HG03460 (cell line): Measurements from ENCODE around the gene SCGB1D2.

ENCODE experiments used
- ATAC-seq: cut with Tn5 transposase; IDR thresholded peaks from one replicate; pipeline ENCODE4 v1.9.1; 2021; ENCODE audit not compliant: unreplicated experiment

The SCGB1D2 gene

GRCh38 chr11:62256281-62256680 lies 14.2 kb downstream of the SCGB1D2 start:
- ATAC-seq = no peak

- no peak for ATAC-seq
These were observed 18.4 kb downstream of the SCGB1D2 start for GRCh38 chr11:62260261-62260953.

GRCh38 chr11:62264004-62264403 lies 22.0 kb downstream of the SCGB1D2 start:
- ATAC-seq = no peak

- ATAC-seq = no peak
These were observed 24.5 kb downstream of the SCGB1D2 start for GRCh38 chr11:62266558-62266957.

- ATAC-seq = no peak
These were observed 25.0 kb downstream of the SCGB1D2 start for GRCh38 chr11:62267050-62267449.

- no peak for ATAC-seq
These were observed 25.5 kb downstream of the SCGB1D2 start for GRCh38 chr11:62267576-62267975.

GRCh38 chr11:62269654-62270278 lies 27.7 kb downstream of the SCGB1D2 start, which contains the start of gene SCGB2A2:
Gene SCGB2A2 (plus strand): TSS chr11:62270158. CDS start chr11:62270217, 59 bp downstream.
- ATAC-seq = no peak

- no peak for ATAC-seq
These were observed 31.2 kb downstream of the SCGB1D2 start for GRCh38 chr11:62273284-62273683.

- ATAC-seq = no peak
These were observed 31.8 kb downstream of the SCGB1D2 start for GRCh38 chr11:62273789-62274275.

GRCh38 chr11:62280452-62280851 lies 38.4 kb downstream of the SCGB1D2 start:
- ATAC-seq = no peak
